Measurements from ENCODE around the gene LIMA1.
A peak's percentile ranks its signal among the peaks of the same experiment; 100 is the strongest.

Gene LIMA1

GRCh38 chr12:50132505-50133135 is 150.7 kb downstream of the LIMA1 start:
- H3K9me3 Mint-ChIP-seq, result no peaks in the 10 kb centered on the region
- peak overlapping the region; percentile 44 for H3K27ac Mint-ChIP-seq
- no peak for DNase-seq

GRCh38 chr12:50129290-50129689 is 154.0 kb downstream of the LIMA1 start:
- Mint-ChIP-seq H3K27me3 (ENCODE audit: low read depth, poor library complexity) (no peaks in the 10 kb centered on the region), H3K27ac (peak overlapping the region; percentile 30)

More at GRCh38 chr12:50132505-50133135, 150.7 kb downstream of the LIMA1 start:
- no peaks in the 10 kb centered on the region for H3K4me1 Mint-ChIP-seq
- peak; percentile 62 for TF ChIP-seq CTCF (IDR thresholded peaks at IDR 0.05)
- H3K4me3 Mint-ChIP-seq, result no peak overlapping the region
- H3K27me3 Mint-ChIP-seq (ENCODE audit: low read depth, poor library complexity), result no peaks in the 10 kb centered on the region
- peaks cover 59% of the 10 kb centered on the region for H3K36me3 Mint-ChIP-seq (ENCODE audit: low read depth)

GRCh38 chr12:50127546-50127945 is 155.8 kb downstream of the LIMA1 start:
- Mint-ChIP-seq H3K9me3 (no peaks in the 10 kb centered on the region), H3K27ac (no peak overlapping the region), H3K27me3 (ENCODE audit: low read depth, poor library complexity) (no peaks in the 10 kb centered on the region), H3K4me1 (no peaks in the 10 kb centered on the region), H3K36me3 (ENCODE audit: low read depth) (peaks cover 49% of the 10 kb centered on the region), H3K4me3 (no peak overlapping the region)
- no peak for TF ChIP-seq CTCF (IDR thresholded peaks at IDR 0.05)
- no peak for DNase-seq

More at GRCh38 chr12:50129290-50129689, 154.0 kb downstream of the LIMA1 start:
- H3K4me1 Mint-ChIP-seq, result no peaks in the 10 kb centered on the region
- H3K4me3 Mint-ChIP-seq, result no peak overlapping the region
- no peaks in the 10 kb centered on the region for H3K9me3 Mint-ChIP-seq
- no peak for TF ChIP-seq CTCF (IDR thresholded peaks at IDR 0.05)
- H3K36me3 Mint-ChIP-seq (ENCODE audit: low read depth), result peaks cover 50% of the 10 kb centered on the region
- DNase-seq, result no peak
